Heart left ventricle (tissue), 16 donors: ENCODE data around the gene PUM1. TPM values are rescaled to one million over a fixed set of nuclear protein-coding genes. Genes with fewer than 3 reads are reported as not detected.

Experiments
- ATAC-seq, 4 donors: fragments of 200-7000 bp; cut with Tn5 transposase; one replicate each; pipeline ENCODE4 v1.9.1; 2020 to 2022; ENCODE audit warnings: moderate library complexity in 4 of 4, mild to moderate bottlenecking in 3 of 4, moderate number of reproducible peaks in 1 of 4
- DNase-seq, 5 donors: peaks; one replicate each; pipeline ENCODE4 v3.0.0-alpha.2; 2020
- H3K27ac ChIP-seq, 12 donors: fragments of 200-600 bp; sonication (generic) in 4 of 12; one replicate each; pipeline versions ENCODE4 v1.5.0 to v1.8.0; 2016 to 2022; ENCODE audit warnings: mild to moderate bottlenecking in 2 of 12
- H3K27me3 ChIP-seq, 9 donors: fragments of 200-600 bp; sonication (generic) in 2 of 9; one replicate each; pipeline versions ENCODE4 v1.5.1 to v1.8.0; 2016 to 2022; ENCODE audit warnings: mild to moderate bottlenecking in 3 of 9
- H3K36me3 ChIP-seq, 9 donors: fragments of 200-600 bp; sonication (generic) in 2 of 9; one replicate each; pipeline versions ENCODE4 v1.5.0 to v1.8.0; 2018 to 2022; ENCODE audit warnings: mild to moderate bottlenecking in 2 of 9
- H3K4me1 ChIP-seq, 12 donors: fragments of 200-600 bp; sonication (generic) in 4 of 12; one replicate each; pipeline versions ENCODE4 v1.5.0 to v1.8.0; 2016 to 2022; ENCODE audit warnings: mild to moderate bottlenecking in 3 of 12
- H3K4me3 ChIP-seq, 12 donors: fragments of 200-600 bp; sonication (generic) in 4 of 12; one replicate each; pipeline versions ENCODE4 v1.5.0 to v1.8.0; 2017 to 2022; ENCODE audit warnings: mild to moderate bottlenecking in 9 of 12, moderate library complexity in 4 of 12
- H3K9me3 ChIP-seq, 12 donors: fragments of 200-600 bp; sonication (generic) in 4 of 12; one replicate each; pipeline versions ENCODE4 v1.5.0 to v1.8.0; 2016 to 2022; ENCODE audit warnings: mild to moderate bottlenecking in 1 of 12
- POLR2A ChIP-seq, 2 donors: fragments of 450-650 bp; IDR thresholded peaks; one replicate each; pipeline ENCODE4 v1.6.1; 2017; ENCODE audit warnings: antibody characterized with exemption in 2 of 2, mild to moderate bottlenecking in 2 of 2, moderate library complexity in 2 of 2
- WGBS, 4 donors: extraction: QIAGEN DNeasy Blood & Tissue Kit in 2 of 4; methylation state at CpG; one replicate each; pipeline versions ENCODE4 v1.1.5 to v1.1.7; 2013 to 2018; 5-methylcytosine and 5-hydroxymethylcytosine counted together
- intact Hi-C, 10 donors: fragments of 100-400 bp; cut with DNase I; formaldehyde crosslinking; loops; one replicate each; pipeline versions ENCODE4 v1.11.1 to v1.14.2; 2022
- polyA plus RNA-seq, 2 donors: library from polyadenylated mRNA; stranded (reverse); fragments of 200-250 nt; gene quantifications; one replicate each; pipeline ENCODE4 v1.2.3, GENCODE V29; 2013
- total RNA-seq, 9 donors: library from RNA; depleted of rRNA in 2 of 9; stranded (reverse); fragments of >200 nt in 2 of 9; fragmentation: NEBNext Ultra II Directional in 3 of 9; extraction: Animal tissue kit (Norgen Biotek cat#: 25700) in 3 of 9; gene quantifications; one replicate each; pipeline versions ENCODE4 v1.1.0 to v1.2.4, GENCODE V29; 2016 to 2023
- TF ChIP-seq, protein P1 (sequence below), 12 donors: fragments of 200-600 bp; sonication (generic) in 4 of 12; IDR thresholded peaks; one replicate each; pipeline versions ENCODE4 v1.5.0 to v1.8.0; 2018 to 2022; ENCODE audit warnings: antibody characterized with exemption in 12 of 12, mild to moderate bottlenecking in 5 of 12
- donor health status: ischemic (EF 13 %, LVEDD 7.1; RV severe dilation, severe dysfunction).
- donor health status: healthy with polysubstance abuse.
- donor health status: DM: no; HTN: yes; CAD: no.
- donor health status: DM: no; HTN: no; CAD: no.
- donor health status: ischemic (EF 25% LVEDD 6.9; RV normal size, moderate dysfunction).
- donor health status: ischemic (EF 25% LVEDD 5.7; RV mildly dilated, moderate dysfunction).
- donor health status: healthy.
- donor health status: DM: yes; HTN: yes; CAD: no.
- donor health status: ischemic (EF 35%, LVEDD 5.7; RV mildly dilated, moderate dysfunction).
- donor health status: nonischemic (EF 11% LVEDD 7.7; RV severe dilation, severe dysfunction).
- donor health status: DM: yes; HTN: yes; CAD: no.
- donor health status: PGD.
- donor health status: ischemic (EF 29% LVEDD 5.4; RV normal size, mild dysfunction).
- donor health status: nonischemic (EF 23%, LVEDD 6.1; RV moderate dilation, normal function).

PUM1 gene
- total and polyA plus RNA-seq, 11 donors, result 19.2 to 96.3 (median 70.7) TPM

DNA sequence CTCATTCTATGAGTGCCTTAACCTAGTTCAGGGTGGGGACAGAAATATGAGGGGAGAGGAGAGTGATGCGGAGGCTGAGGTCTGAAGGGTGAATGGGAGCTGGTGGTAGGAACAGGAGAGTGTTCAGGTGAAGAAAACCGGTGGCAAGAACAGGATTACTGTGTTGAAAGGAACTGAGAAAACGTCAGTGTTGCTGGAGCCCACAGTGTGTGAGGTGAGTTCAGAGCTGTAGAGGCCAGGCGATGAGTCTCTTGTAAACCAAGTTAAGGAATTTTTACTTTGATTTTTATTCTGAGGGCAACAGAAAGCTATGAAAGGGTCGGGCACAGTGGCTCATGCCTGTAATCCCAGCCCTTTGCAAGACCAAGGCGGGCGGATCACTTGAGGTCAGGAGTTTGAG lies 45.3 kb upstream of the PUM1 start:
- H3K4me1 ChIP-seq, result peaks cover 0 to 28% (median 0%) of the 10 kb centered on the region in 12 donors
- intact Hi-C loops, result no loop called here
- TF ChIP-seq, protein P1, sequence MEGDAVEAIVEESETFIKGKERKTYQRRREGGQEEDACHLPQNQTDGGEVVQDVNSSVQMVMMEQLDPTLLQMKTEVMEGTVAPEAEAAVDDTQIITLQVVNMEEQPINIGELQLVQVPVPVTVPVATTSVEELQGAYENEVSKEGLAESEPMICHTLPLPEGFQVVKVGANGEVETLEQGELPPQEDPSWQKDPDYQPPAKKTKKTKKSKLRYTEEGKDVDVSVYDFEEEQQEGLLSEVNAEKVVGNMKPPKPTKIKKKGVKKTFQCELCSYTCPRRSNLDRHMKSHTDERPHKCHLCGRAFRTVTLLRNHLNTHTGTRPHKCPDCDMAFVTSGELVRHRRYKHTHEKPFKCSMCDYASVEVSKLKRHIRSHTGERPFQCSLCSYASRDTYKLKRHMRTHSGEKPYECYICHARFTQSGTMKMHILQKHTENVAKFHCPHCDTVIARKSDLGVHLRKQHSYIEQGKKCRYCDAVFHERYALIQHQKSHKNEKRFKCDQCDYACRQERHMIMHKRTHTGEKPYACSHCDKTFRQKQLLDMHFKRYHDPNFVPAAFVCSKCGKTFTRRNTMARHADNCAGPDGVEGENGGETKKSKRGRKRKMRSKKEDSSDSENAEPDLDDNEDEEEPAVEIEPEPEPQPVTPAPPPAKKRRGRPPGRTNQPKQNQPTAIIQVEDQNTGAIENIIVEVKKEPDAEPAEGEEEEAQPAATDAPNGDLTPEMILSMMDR (IDR thresholded peaks at IDR 0.05), result no peak
- no peak for TF ChIP-seq POLR2A (IDR thresholded peaks at IDR 0.05)
- no peak for ATAC-seq
- DNase-seq, result no peak
- H3K27ac ChIP-seq, result no peak overlapping the region
- no peaks in the 10 kb centered on the region for H3K9me3 ChIP-seq
- 83 to 89% (median 87%) methylated on average over 7 of the region's 7 CpGs for WGBS, 4 donors
- no peaks in the 10 kb centered on the region for H3K36me3 ChIP-seq
- H3K4me3 ChIP-seq, result no peak overlapping the region
- H3K27me3 ChIP-seq, result no peaks in the 10 kb centered on the region

DNA sequence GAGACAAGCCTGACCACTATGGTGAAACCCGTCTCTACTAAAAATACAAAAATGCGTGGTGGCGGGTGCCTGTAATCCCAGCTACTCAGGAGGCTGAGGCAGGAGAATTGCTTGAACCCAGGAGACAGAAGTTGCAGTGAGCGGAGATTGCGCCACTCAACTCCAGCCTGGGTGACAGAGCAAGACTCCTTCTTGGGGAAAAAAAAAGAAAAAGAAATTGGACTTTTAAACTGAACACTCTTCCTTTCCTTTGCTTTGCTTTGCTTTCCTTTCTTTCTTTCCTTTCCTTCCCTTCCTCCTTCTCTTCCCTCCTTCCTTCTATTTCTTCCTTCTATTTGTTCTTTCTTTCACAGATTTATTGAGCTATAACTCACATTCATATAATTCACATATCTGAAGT lies 43.3 kb upstream of the PUM1 start:
- TF ChIP-seq POLR2A (IDR thresholded peaks at IDR 0.05), result no peak
- TF ChIP-seq, protein P1 (IDR thresholded peaks at IDR 0.05), result no peak
- intact Hi-C loops, result no loop called here
- no peaks in the 10 kb centered on the region for H3K36me3 ChIP-seq
- ATAC-seq, result no peak
- peaks cover 0 to 28% (median 0%) of the 10 kb centered on the region in 12 donors for H3K4me1 ChIP-seq
- H3K27ac ChIP-seq, result peak overlapping the region in 1 of 12 donors; percentile 42
- no peaks in the 10 kb centered on the region for H3K9me3 ChIP-seq
- WGBS, 4 donors, result 88 to 95% (median 91%) methylated on average over 5 of the region's 5 CpGs
- no peak for DNase-seq
- no peak overlapping the region for H3K4me3 ChIP-seq
- no peaks in the 10 kb centered on the region for H3K27me3 ChIP-seq

DNA sequence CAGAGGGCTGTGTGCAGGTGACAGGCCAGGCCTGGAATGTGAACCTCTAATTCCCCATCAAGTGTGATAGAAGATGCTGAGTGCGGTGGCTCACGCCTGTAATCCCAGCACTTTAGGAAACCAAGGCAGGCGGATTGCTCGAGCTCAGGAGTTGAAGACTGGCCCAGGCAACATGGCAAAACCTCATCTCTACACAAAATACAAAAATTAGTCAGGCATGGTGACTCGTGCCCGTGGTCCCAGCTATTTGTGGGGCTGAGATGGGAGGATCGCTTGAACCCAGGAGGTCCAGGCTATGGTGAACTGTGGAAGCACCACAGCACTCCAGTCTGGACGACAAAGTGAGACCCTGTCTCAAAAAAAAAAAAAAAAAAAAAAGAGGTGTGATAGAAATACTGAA lies 40.1 kb upstream of the PUM1 start:
- Histone ChIP-seq H3K27me3 (no peaks in the 10 kb centered on the region), H3K4me1 (peaks cover 0 to 45% (median 4%) of the 10 kb centered on the region in 12 donors), H3K27ac (no peak overlapping the region), H3K9me3 (no peaks in the 10 kb centered on the region), H3K4me3 (no peak overlapping the region), H3K36me3 (no peaks in the 10 kb centered on the region)
- TF ChIP-seq, protein P1 (IDR thresholded peaks at IDR 0.05), result no peak
- no peak for TF ChIP-seq POLR2A (IDR thresholded peaks at IDR 0.05)
- intact Hi-C loops, result no loop called here
- ATAC-seq (no peak), DNase-seq (no peak)
- WGBS, 4 donors, result 91 to 96% (median 92%) methylated on average over 8 of the region's 8 CpGs

DNA sequence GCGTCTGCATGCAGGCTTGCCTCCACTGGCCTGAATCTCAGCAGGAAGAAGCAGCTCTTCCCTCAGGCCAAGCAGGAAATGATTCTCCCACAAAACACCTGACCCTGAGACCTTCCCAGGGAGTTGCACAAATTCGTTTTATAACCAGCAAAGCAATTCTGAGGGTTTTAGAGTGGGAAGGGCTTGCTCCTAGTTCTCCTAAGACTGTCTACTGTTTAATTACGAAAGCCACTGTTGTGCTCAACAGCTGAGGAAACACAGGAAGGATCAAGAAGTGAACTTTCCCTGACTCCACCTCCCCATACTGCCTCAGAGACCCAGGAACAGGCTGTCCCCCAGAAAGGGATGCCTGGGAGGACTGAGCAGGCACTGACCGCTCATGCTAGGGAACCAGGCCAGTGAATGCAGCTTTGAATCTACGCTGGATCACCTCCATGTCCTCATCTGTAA lies 37.0 kb upstream of the PUM1 start:
- ATAC-seq, result peak; percentile 28 to 82 (median 64)
- no peaks in the 10 kb centered on the region for H3K27me3 ChIP-seq
- H3K4me3 ChIP-seq, result no peak overlapping the region
- WGBS, 4 donors, result 42 to 65% (median 58%) methylated on average over 5 of the region's 5 CpGs
- H3K36me3 ChIP-seq, result no peaks in the 10 kb centered on the region
- DNase-seq, result no peak
- H3K4me1 ChIP-seq, result peaks cover 0 to 33% (median 4%) of the 10 kb centered on the region in 12 donors
- H3K9me3 ChIP-seq, result no peaks in the 10 kb centered on the region
- peak overlapping the region in 2 of 12 donors; percentile 19 to 25 for H3K27ac ChIP-seq
- TF ChIP-seq POLR2A (IDR thresholded peaks at IDR 0.05), result no peak
- TF ChIP-seq, protein P1 (IDR thresholded peaks at IDR 0.05), result no peak
- intact Hi-C loops, result no loop called here
